IMR-90 (cell line): ENCODE data around the gene SERPINI2.

Experiments used
- CTCF ChIP-seq: conservative IDR thresholded peaks from 2 replicates; pipeline ENCODE4 v1.5.1; 2012; ENCODE audit warnings: mild to moderate bottlenecking, low read depth, low read length, improper control_type of control experiment
- POLR2A ChIP-seq: IDR thresholded peaks from 2 replicates; pipeline ENCODE4 v1.6.1; 2012; ENCODE audit warnings: mild to moderate bottlenecking, low read depth, low read length
- SMC3 ChIP-seq: fragments of 150-350 bp; IDR thresholded peaks from 2 replicates; pipeline ENCODE4 v1.6.1; 2016; ENCODE audit warnings: low read depth, mild to moderate bottlenecking, antibody characterized with exemption, low read length, moderate library complexity

- TF ChIP-seq CTCF (no peak), SMC3 (no peak), POLR2A (no peak)
These were observed 28.4 kb downstream of the SERPINI2 start for GRCh38 chr3:167445491-167445890.
